Left ventricle myocardium inferior (tissue), 1 donor: ENCODE measurements around the gene ATF6. TPM values are rescaled to one million over a fixed set of nuclear protein-coding genes. Genes with fewer than 3 reads are reported as not detected.

Source experiments
- DNase-seq: peaks from one replicate; pipeline ENCODE4 v3.0.0-alpha.2; 2020
- H3K27ac ChIP-seq: fragments of 200-600 bp; replicated peaks from 2 replicates; pipeline ENCODE4 v1.8.0; 2021
- H3K27me3 ChIP-seq: fragments of 200-600 bp; 2 replicates; pipeline ENCODE4 v1.8.0; 2021; ENCODE audit warnings: low read depth
- H3K36me3 ChIP-seq: fragments of 200-600 bp; 2 replicates; pipeline ENCODE4 v1.8.0; 2021
- H3K4me1 ChIP-seq: fragments of 200-600 bp; 2 replicates; pipeline ENCODE4 v1.8.0; 2021
- H3K4me3 ChIP-seq: fragments of 200-600 bp; 2 replicates; pipeline ENCODE4 v1.8.0; 2021; ENCODE audit warnings: mild to moderate bottlenecking, moderate library complexity
- H3K9me3 ChIP-seq: fragments of 200-600 bp; replicated peaks from 2 replicates; pipeline ENCODE4 v1.8.0; 2021
- intact Hi-C: fragments of 100-400 bp; cut with micrococcal nuclease; formaldehyde crosslinking; loops from one replicate; pipeline ENCODE4 v1.11.0; 2022
- total RNA-seq: library from RNA; stranded (reverse); fragmentation: NEBNext Ultra II Directional; extraction: Animal tissue kit (Norgen Biotek cat#: 25700); gene quantifications from one replicate; pipeline ENCODE4 v1.2.1, GENCODE V29; 2021
- TF ChIP-seq, protein P1 (sequence below): fragments of 200-600 bp; IDR thresholded peaks from 2 replicates; pipeline ENCODE4 v1.8.0; 2021; ENCODE audit warnings: antibody characterized with exemption, mild to moderate bottlenecking, borderline replicate concordance
- donor health status: DM: no; HTN: yes; CAD: no; lungs with severe emphysema.

The ATF6 gene
- total RNA-seq, 1 donor from 2014 or later, result 13.0 TPM

- no peaks in the 10 kb centered on the region for H3K4me1 ChIP-seq
- H3K36me3 ChIP-seq, result peaks cover 39% of the 10 kb centered on the region
- H3K27me3 ChIP-seq, result no peaks in the 10 kb centered on the region
- no peak for DNase-seq
- no peaks in the 10 kb centered on the region for H3K9me3 ChIP-seq
- intact Hi-C loops, result no loop called here
- TF ChIP-seq, protein P1, sequence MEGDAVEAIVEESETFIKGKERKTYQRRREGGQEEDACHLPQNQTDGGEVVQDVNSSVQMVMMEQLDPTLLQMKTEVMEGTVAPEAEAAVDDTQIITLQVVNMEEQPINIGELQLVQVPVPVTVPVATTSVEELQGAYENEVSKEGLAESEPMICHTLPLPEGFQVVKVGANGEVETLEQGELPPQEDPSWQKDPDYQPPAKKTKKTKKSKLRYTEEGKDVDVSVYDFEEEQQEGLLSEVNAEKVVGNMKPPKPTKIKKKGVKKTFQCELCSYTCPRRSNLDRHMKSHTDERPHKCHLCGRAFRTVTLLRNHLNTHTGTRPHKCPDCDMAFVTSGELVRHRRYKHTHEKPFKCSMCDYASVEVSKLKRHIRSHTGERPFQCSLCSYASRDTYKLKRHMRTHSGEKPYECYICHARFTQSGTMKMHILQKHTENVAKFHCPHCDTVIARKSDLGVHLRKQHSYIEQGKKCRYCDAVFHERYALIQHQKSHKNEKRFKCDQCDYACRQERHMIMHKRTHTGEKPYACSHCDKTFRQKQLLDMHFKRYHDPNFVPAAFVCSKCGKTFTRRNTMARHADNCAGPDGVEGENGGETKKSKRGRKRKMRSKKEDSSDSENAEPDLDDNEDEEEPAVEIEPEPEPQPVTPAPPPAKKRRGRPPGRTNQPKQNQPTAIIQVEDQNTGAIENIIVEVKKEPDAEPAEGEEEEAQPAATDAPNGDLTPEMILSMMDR, result no peak
- H3K4me3 ChIP-seq, result no peak overlapping the region
- H3K27ac ChIP-seq, result no peak overlapping the region
Observed at GRCh38 chr1:161855260-161855659, 89.1 kb downstream of the ATF6 start.

GRCh38 chr1:161858271-161858670 is 92.2 kb downstream of the ATF6 start:
- H3K4me3 ChIP-seq, result no peak overlapping the region
- peaks cover 35% of the 10 kb centered on the region for H3K36me3 ChIP-seq
- no peak overlapping the region for H3K27ac ChIP-seq
- no peaks in the 10 kb centered on the region for H3K4me1 ChIP-seq
- H3K9me3 ChIP-seq, result no peaks in the 10 kb centered on the region
- TF ChIP-seq, protein P1, result no peak
- H3K27me3 ChIP-seq, result no peaks in the 10 kb centered on the region
- intact Hi-C loops, result no loop called here
- DNase-seq, result no peak

- Histone ChIP-seq H3K4me3 (no peak overlapping the region), H3K27ac (no peak overlapping the region), H3K36me3 (peaks cover 43% of the 10 kb centered on the region), H3K27me3 (no peaks in the 10 kb centered on the region), H3K4me1 (no peaks in the 10 kb centered on the region), H3K9me3 (no peaks in the 10 kb centered on the region)
- TF ChIP-seq, protein P1, result no peak
- intact Hi-C loops, result no loop called here
- DNase-seq, result no peak
Observed at GRCh38 chr1:161863549-161863948, 97.4 kb downstream of the ATF6 start.

GRCh38 chr1:161864577-161864976 is 98.5 kb downstream of the ATF6 start:
- Histone ChIP-seq H3K9me3 (no peaks in the 10 kb centered on the region), H3K27ac (no peak overlapping the region), H3K27me3 (no peaks in the 10 kb centered on the region), H3K36me3 (peaks cover 43% of the 10 kb centered on the region), H3K4me3 (no peak overlapping the region), H3K4me1 (peaks cover 9% of the 10 kb centered on the region)
- intact Hi-C loops, result no loop called here
- no peak for DNase-seq
- TF ChIP-seq, protein P1, result peak; percentile 52

- intact Hi-C loops, result no loop called here
Observed at GRCh38 chr1:161866241-161866640, 100.1 kb downstream of the ATF6 start.

More at GRCh38 chr1:161866241-161866640, 100.1 kb downstream of the ATF6 start:
- H3K27ac ChIP-seq, result no peak overlapping the region
- no peaks in the 10 kb centered on the region for H3K27me3 ChIP-seq
- no peak for DNase-seq
- TF ChIP-seq, protein P1, result no peak
- H3K36me3 ChIP-seq, result peaks cover 30% of the 10 kb centered on the region
- H3K4me1 ChIP-seq, result peaks cover 9% of the 10 kb centered on the region
- no peak overlapping the region for H3K4me3 ChIP-seq
- H3K9me3 ChIP-seq, result no peaks in the 10 kb centered on the region
